ENCODE data around the gene RNFT2. TPM values are rescaled to one million over a fixed set of nuclear protein-coding genes. Genes with fewer than 3 reads are reported as not detected.
"Not testable (repeated sequence)": the region's sequence is repeated elsewhere in the genome, so short reads cannot be mapped to it uniquely, and the experiment has no call there.

RNFT2 gene
- total RNA-seq, 4 donors from 2014 or later: 0.55 TPM; not detected in 3

DNA sequence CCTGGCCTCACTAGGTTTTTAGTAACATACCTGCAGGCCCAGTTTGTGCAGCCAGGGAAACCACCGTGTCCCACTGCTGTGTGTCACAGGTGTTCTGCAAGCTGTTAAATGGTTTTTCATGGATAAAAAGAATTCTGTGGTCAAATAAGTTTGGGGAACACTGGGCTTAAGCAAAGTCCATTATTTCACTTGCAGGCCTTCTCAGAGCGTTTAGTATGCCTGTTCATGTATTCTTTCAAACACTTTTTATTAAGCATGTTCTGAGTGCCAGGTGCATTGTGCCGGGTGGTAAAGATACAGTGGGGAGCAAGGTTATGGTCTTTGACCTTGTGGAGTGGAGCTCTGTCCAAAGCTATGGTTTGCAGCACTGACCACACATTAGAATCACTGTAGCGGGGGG is 7.4 kb downstream of the RNFT2 start:
- ATAC-seq: no peak
- no peak overlapping the region for H3K4me3 ChIP-seq
- DNase-seq: no peak
- no peak overlapping the region for H3K27ac ChIP-seq
- no peak for TF ChIP-seq POLR2A (IDR thresholded peaks at IDR 0.05)
- TF ChIP-seq, protein P1, sequence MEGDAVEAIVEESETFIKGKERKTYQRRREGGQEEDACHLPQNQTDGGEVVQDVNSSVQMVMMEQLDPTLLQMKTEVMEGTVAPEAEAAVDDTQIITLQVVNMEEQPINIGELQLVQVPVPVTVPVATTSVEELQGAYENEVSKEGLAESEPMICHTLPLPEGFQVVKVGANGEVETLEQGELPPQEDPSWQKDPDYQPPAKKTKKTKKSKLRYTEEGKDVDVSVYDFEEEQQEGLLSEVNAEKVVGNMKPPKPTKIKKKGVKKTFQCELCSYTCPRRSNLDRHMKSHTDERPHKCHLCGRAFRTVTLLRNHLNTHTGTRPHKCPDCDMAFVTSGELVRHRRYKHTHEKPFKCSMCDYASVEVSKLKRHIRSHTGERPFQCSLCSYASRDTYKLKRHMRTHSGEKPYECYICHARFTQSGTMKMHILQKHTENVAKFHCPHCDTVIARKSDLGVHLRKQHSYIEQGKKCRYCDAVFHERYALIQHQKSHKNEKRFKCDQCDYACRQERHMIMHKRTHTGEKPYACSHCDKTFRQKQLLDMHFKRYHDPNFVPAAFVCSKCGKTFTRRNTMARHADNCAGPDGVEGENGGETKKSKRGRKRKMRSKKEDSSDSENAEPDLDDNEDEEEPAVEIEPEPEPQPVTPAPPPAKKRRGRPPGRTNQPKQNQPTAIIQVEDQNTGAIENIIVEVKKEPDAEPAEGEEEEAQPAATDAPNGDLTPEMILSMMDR (IDR thresholded peaks at IDR 0.05 in 4 of 5, conservative IDR thresholded peaks at IDR 0.05 in 1 of 5): no peak
- no peaks in the 10 kb centered on the region for H3K36me3 ChIP-seq
- in situ Hi-C loops (cut with MboI; ENCODE audit: low sequenced_read_pairs in 4 of 4): no loop called here
- intact Hi-C loops (cut with DNase I; ENCODE audit: low total_unique reads): no loop called here
- H3K9me3 ChIP-seq: no peaks in the 10 kb centered on the region
- no peaks in the 10 kb centered on the region for H3K27me3 ChIP-seq
- H3K4me1 ChIP-seq: no peaks in the 10 kb centered on the region

DNA sequence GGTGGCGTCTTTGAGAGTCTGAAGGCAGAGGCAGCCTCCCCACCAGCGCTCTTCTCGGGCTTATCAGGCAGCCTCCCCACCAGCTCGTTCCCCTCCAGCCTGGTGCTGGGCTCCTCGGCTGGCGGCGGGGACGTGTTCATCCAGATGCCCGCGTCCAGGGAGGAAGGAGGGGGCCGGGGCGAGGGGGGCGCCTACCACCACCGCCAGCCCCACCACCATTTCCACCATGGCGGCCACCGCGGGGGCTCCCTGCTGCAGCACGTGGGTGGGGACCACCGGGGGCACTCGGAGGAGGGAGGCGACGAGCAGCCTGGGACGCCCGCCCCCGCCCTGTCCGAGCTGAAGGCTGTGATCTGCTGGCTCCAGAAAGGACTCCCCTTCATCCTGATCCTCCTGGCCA is 11.8 kb downstream of the RNFT2 start:
- no peak overlapping the region for H3K27ac ChIP-seq
- H3K9me3 ChIP-seq: no peaks in the 10 kb centered on the region
- H3K4me3 ChIP-seq: no peak overlapping the region
- no peak for DNase-seq
- TF ChIP-seq, protein P1 (IDR thresholded peaks at IDR 0.05 in 4 of 5, conservative IDR thresholded peaks at IDR 0.05 in 1 of 5): no peak
- no peak for TF ChIP-seq POLR2A (IDR thresholded peaks at IDR 0.05)
- in situ Hi-C loops (cut with MboI; ENCODE audit: low sequenced_read_pairs in 4 of 4): no loop called here
- no peaks in the 10 kb centered on the region for H3K27me3 ChIP-seq
- intact Hi-C loops (cut with DNase I; ENCODE audit: low total_unique reads): no loop called here
- no peak for ATAC-seq
- H3K4me1 ChIP-seq: no peaks in the 10 kb centered on the region
- H3K36me3 ChIP-seq: no peaks in the 10 kb centered on the region

GRCh38 chr12:116750298-116750697 is 12.2 kb downstream of the RNFT2 start:
- Histone ChIP-seq H3K4me1 (no peaks in the 10 kb centered on the region), H3K36me3 (no peaks in the 10 kb centered on the region), H3K27me3 (no peaks in the 10 kb centered on the region), H3K9me3 (no peaks in the 10 kb centered on the region), H3K27ac (no peak overlapping the region), H3K4me3 (no peak overlapping the region)
- intact Hi-C loops (cut with DNase I; ENCODE audit: low total_unique reads) (no loop called here), in situ Hi-C loops (cut with MboI; ENCODE audit: low sequenced_read_pairs in 4 of 4) (no loop called here)
- no peak for ATAC-seq
- no peak for TF ChIP-seq POLR2A (IDR thresholded peaks at IDR 0.05)
- TF ChIP-seq, protein P1 (IDR thresholded peaks at IDR 0.05 in 4 of 5, conservative IDR thresholded peaks at IDR 0.05 in 1 of 5): no peak
- no peak for DNase-seq

DNA sequence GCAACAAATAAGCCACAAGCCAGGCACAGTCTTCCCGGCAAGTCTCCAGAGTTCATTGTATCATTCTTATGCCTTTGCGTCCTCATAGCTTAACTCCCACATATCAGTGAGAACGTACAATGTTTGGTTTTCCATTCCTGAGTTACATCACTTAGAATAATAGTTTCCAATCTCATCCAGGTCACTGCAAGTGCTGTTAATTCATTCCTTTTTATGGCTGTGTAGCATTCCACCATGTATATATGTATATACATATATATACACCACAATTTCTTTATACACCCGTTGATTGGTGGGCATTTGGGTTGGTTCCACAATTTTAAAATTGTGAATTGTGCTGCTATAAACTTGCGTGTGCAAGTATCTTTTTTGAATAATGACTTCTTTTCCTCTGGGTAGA is 16.0 kb downstream of the RNFT2 start:
- intact Hi-C loops (cut with DNase I; ENCODE audit: low total_unique reads): not testable (repeated sequence)

GRCh38 chr12:116754783-116755182 is 16.7 kb downstream of the RNFT2 start:
- H3K27me3 ChIP-seq; DNase-seq; in situ Hi-C loops (cut with MboI; ENCODE audit: low sequenced_read_pairs in 4 of 4); H3K27ac ChIP-seq; H3K9me3 ChIP-seq; ATAC-seq; intact Hi-C loops (cut with DNase I; ENCODE audit: low total_unique reads); H3K4me3 ChIP-seq; H3K4me1 ChIP-seq; H3K36me3 ChIP-seq: not testable (repeated sequence)

More for the DNA sequence above, 16.0 kb downstream of the RNFT2 start:
- H3K27me3 ChIP-seq; H3K9me3 ChIP-seq; H3K4me3 ChIP-seq; H3K4me1 ChIP-seq; in situ Hi-C loops (cut with MboI; ENCODE audit: low sequenced_read_pairs in 4 of 4); DNase-seq; H3K27ac ChIP-seq; ATAC-seq; H3K36me3 ChIP-seq: not testable (repeated sequence)
